Left lobe of liver (tissue), 2 donors: ENCODE measurements around the gene VPS35L. TPM values are rescaled to one million over a fixed set of nuclear protein-coding genes. Genes with fewer than 3 reads are reported as not detected.

Source experiments
- ATAC-seq: fragments of 200-7000 bp; cut with Tn5 transposase; one replicate; pipeline ENCODE4 v1.9.1; 2020; ENCODE audit warnings: mild to moderate bottlenecking, moderate library complexity
- DNase-seq: peaks from one replicate; pipeline ENCODE4 v3.0.0-alpha.2; 2020; ENCODE audit warnings: low spot score
- total RNA-seq: library from RNA; stranded (reverse); gene quantifications from one replicate; pipeline ENCODE4 v1.2.1, GENCODE V29; 2021
- donor health status: DM: no; HTN: no; CAD: no; lungs with moderate emphysema.
- donor health status: DM: no; HTN: yes; CAD: no.

Gene VPS35L
- total RNA-seq, 1 donor from 2014 or later: 16.5 TPM

GRCh38 chr16:19687279-19687678 is 131.8 kb downstream of the VPS35L start:
- DNase-seq (no peak), ATAC-seq (no peak)

GRCh38 chr16:19688396-19689024 is 133.0 kb downstream of the VPS35L start:
- DNase-seq: no peak
- ATAC-seq: no peak

GRCh38 chr16:19689342-19689741 is 133.8 kb downstream of the VPS35L start:
- no peak for ATAC-seq
- no peak for DNase-seq

- DNase-seq (no peak), ATAC-seq (peak; percentile 41)
Measured at GRCh38 chr16:19690196-19690595, 134.7 kb downstream of the VPS35L start.

- peak; percentile 43 for ATAC-seq
- DNase-seq: no peak
Measured at GRCh38 chr16:19691161-19691711, 135.7 kb downstream of the VPS35L start.

- ATAC-seq (no peak), DNase-seq (no peak)
Measured at GRCh38 chr16:19694989-19695388, 139.5 kb downstream of the VPS35L start.

- ATAC-seq: peak; percentile 10
- peak; percentile 59 for DNase-seq
Measured at GRCh38 chr16:19696328-19696727, 140.8 kb downstream of the VPS35L start.

- ATAC-seq (no peak), DNase-seq (no peak)
Measured at GRCh38 chr16:19696961-19697360, 141.5 kb downstream of the VPS35L start.

GRCh38 chr16:19697756-19698318 is 142.3 kb downstream of the VPS35L start:
- ATAC-seq (no peak), DNase-seq (no peak)

- ATAC-seq: peak; percentile 77
- no peak for DNase-seq
Measured at GRCh38 chr16:19698480-19699465, 143.3 kb downstream of the VPS35L start.

- DNase-seq: no peak
- ATAC-seq: no peak
Measured at GRCh38 chr16:19699472-19699871, 144.0 kb downstream of the VPS35L start.

GRCh38 chr16:19700319-19700781 is 144.8 kb downstream of the VPS35L start:
- peak; percentile 78 for ATAC-seq
- peak; percentile 60 for DNase-seq

GRCh38 chr16:19701091-19701490 is 145.6 kb downstream of the VPS35L start:
- no peak for DNase-seq
- ATAC-seq: no peak

GRCh38 chr16:19703172-19703889 is 147.8 kb downstream of the VPS35L start:
- ATAC-seq: no peak

GRCh38 chr16:19704321-19705145 is 149.0 kb downstream of the VPS35L start:
- DNase-seq: no peak
- ATAC-seq: no peak

More at GRCh38 chr16:19703172-19703889, 147.8 kb downstream of the VPS35L start:
- no peak for DNase-seq

- no peak for ATAC-seq
- no peak for DNase-seq
Measured at GRCh38 chr16:19705146-19705501, 149.6 kb downstream of the VPS35L start.

- DNase-seq: no peak
- no peak for ATAC-seq
Measured at GRCh38 chr16:19705843-19706242, 150.3 kb downstream of the VPS35L start.

GRCh38 chr16:19706846-19707245 is 151.3 kb downstream of the VPS35L start:
- DNase-seq: no peak
- no peak for ATAC-seq

- ATAC-seq: no peak
- no peak for DNase-seq
Measured at GRCh38 chr16:19707569-19708295, 152.2 kb downstream of the VPS35L start.
